HepG2 (cell line): ENCODE data around the gene GPR162. TPM values are rescaled to one million over a fixed set of nuclear protein-coding genes. Genes with fewer than 3 reads are reported as not detected.

ENCODE experiments used
- ARID4A ChIP-seq: sonication (generic); formaldehyde crosslinking; IDR thresholded peaks from 2 replicates; pipeline ENCODE4 v1.5.0; 2020; ENCODE audit warnings: mild to moderate bottlenecking, missing genetic modification reagents, borderline replicate concordance
- MAX ChIP-seq: IDR thresholded peaks from 2 replicates; pipeline ENCODE4 v1.6.1; 2012; ENCODE audit warnings: inconsistent platforms
- NFYB ChIP-seq: sonication (generic); formaldehyde crosslinking; IDR thresholded peaks from 2 replicates; pipeline ENCODE4 v1.4.0; 2020; ENCODE audit warnings: missing genetic modification reagents
- NONO ChIP-seq, 2 experiments: fragments of 450-650 bp in 1 of 2; sonication (generic) in 1 of 2; formaldehyde crosslinking in 1 of 2; IDR thresholded peaks in 1 of 2; conservative IDR thresholded peaks in 1 of 2; 2 replicates each; pipeline versions ENCODE4 v1.6.1 to v1.8.0; 2017 to 2022; ENCODE audit warnings: mild to moderate bottlenecking in 1 of 2, missing genetic modification reagents in 1 of 2, moderate library complexity in 1 of 2
- NR2C2 ChIP-seq: sonication (generic); formaldehyde crosslinking; IDR thresholded peaks from 2 replicates; pipeline ENCODE4 v1.4.0; 2020; ENCODE audit warnings: missing genetic modification reagents, mild to moderate bottlenecking, moderate library complexity, borderline replicate concordance
- SRSF4 ChIP-seq: fragments of 200-400 bp; formaldehyde crosslinking; IDR thresholded peaks from one replicate; pipeline ENCODE4 v1.6.1; 2018; ENCODE audit warnings: mild to moderate bottlenecking, low read depth, low read length, moderate library complexity; ENCODE audit not compliant: poor library complexity, severe bottlenecking
- UBTF ChIP-seq: sonication (generic); formaldehyde crosslinking; IDR thresholded peaks from 2 replicates; pipeline ENCODE4 v1.4.0; 2020; ENCODE audit warnings: mild to moderate bottlenecking, missing genetic modification reagents
- ZGPAT ChIP-seq: IDR thresholded peaks from 2 replicates; pipeline ENCODE4 v1.6.1; 2016; ENCODE audit warnings: mild to moderate bottlenecking
- ZNF383 ChIP-seq: sonication (generic); formaldehyde crosslinking; IDR thresholded peaks from 2 replicates; pipeline ENCODE4 v1.4.0; 2020; ENCODE audit warnings: missing genetic modification reagents, mild to moderate bottlenecking, borderline replicate concordance
- ZNF691 ChIP-seq: sonication (generic); formaldehyde crosslinking; IDR thresholded peaks from 2 replicates; pipeline ENCODE4 v1.4.0; 2020; ENCODE audit warnings: missing genetic modification reagents, low read depth, mild to moderate bottlenecking, borderline replicate concordance
- polyA plus RNA-seq, 8 experiments: library from polyadenylated mRNA; depleted of rRNA in 3 of 8; stranded (reverse) in 7 of 8; unstranded in 1 of 8; fragments of >200 nt; fragmentation: Illumina TruSeq in 4 of 8; extraction: Trizol in 4 of 8; gene quantifications; 2 replicates each; pipeline versions ENCODE4 v1.2.1 to v1.2.3, GENCODE V29; 2011 to 2016; ENCODE audit warnings: low read depth in 4 of 8, missing spikeins in 1 of 8, mixed read lengths in 1 of 8; ENCODE audit not compliant: insufficient read depth in 1 of 8
- total RNA-seq, 5 experiments: library from RNA; depleted of rRNA; stranded (reverse); fragments of >200 nt; fragmentation: Illumina TruSeq; extraction: Trizol; gene quantifications; 2 replicates each; pipeline ENCODE4 v1.2.3, GENCODE V29; 2016; ENCODE audit warnings: low read depth in 1 of 5

Gene GPR162
- total and polyA plus RNA-seq, 2 of the 13 experiments (the other 11 are each of a cell fraction or from before 2014, with no cell fraction given) = 0.08 TPM; not detected in 1

GRCh38 chr12:6851921-6852650 is 30.5 kb downstream of the GPR162 start, which contains the start of gene USP5 (continued):
- peak; percentile 56 for TF ChIP-seq UBTF (CRISPR knock-in tag)
- TF ChIP-seq ZNF383 (CRISPR knock-in tag) = peak; percentile 80; the same call in 1 of the 2 replicates
- no peak for TF ChIP-seq ZNF691 (CRISPR knock-in tag)
- no peak for TF ChIP-seq NONO (IDR thresholded peaks at IDR 0.05)
- TF ChIP-seq NONO (CRISPR knock-in tag; conservative IDR thresholded peaks at IDR 0.05) = peak; percentile 72
- TF ChIP-seq NFYB = peak; percentile 91
- peak; percentile 84 for TF ChIP-seq ARID4A (CRISPR knock-in tag)
- TF ChIP-seq ZGPAT (CRISPR knock-in tag) = peak; percentile 76
- peak; percentile 83 for TF ChIP-seq MAX
- TF ChIP-seq NR2C2 (CRISPR knock-in tag) = peak; percentile 98
- TF ChIP-seq SRSF4 = no peak
